ENCODE measurements around the gene PRX.

The PRX gene

GRCh38 chr19:40363069-40363468 lies 50.1 kb downstream of the PRX start:
- no peak for DNase-seq (ENCODE audit: low spot score)

- no peak for DNase-seq (ENCODE audit: low spot score)
Observed at GRCh38 chr19:40362160-40362559, 51.0 kb downstream of the PRX start.

GRCh38 chr19:40360708-40361241 lies 52.4 kb downstream of the PRX start:
- DNase-seq (ENCODE audit: low spot score), result no peak

GRCh38 chr19:40360020-40360707 lies 53.0 kb downstream of the PRX start:
- no peak for DNase-seq (ENCODE audit: low spot score)

GRCh38 chr19:40358773-40359172 lies 54.4 kb downstream of the PRX start:
- no peak for DNase-seq (ENCODE audit: low spot score)

GRCh38 chr19:40357640-40358039 lies 55.5 kb downstream of the PRX start:
- no peak for DNase-seq (ENCODE audit: low spot score)

- no peak for DNase-seq (ENCODE audit: low spot score)
Observed at GRCh38 chr19:40356681-40357595, 56.2 kb downstream of the PRX start.

- no peak for DNase-seq (ENCODE audit: low spot score)
Observed at GRCh38 chr19:40355975-40356680, 57.0 kb downstream of the PRX start.

GRCh38 chr19:40348961-40349507 lies 64.1 kb downstream of the PRX start:
- DNase-seq (ENCODE audit: low spot score), result no peak

- DNase-seq (ENCODE audit: low spot score), result peak; percentile 99
Observed at GRCh38 chr19:40348125-40348913, 64.9 kb downstream of the PRX start, which contains the start of the genes C19orf47 and PLD3. TSS of gene C19orf47 (minus strand) at chr19:40348397. CDS start at chr19:40341857, 6,540 bp downstream. TSS of gene PLD3 (plus strand) at chr19:40348695. CDS start at chr19:40366484, 17,789 bp downstream.

- DNase-seq (ENCODE audit: low spot score), result no peak
Observed at GRCh38 chr19:40344422-40344821, 68.8 kb downstream of the PRX start.

All from ecto neural progenitor cell (in vitro differentiated cells).